Amniotic epithelial cell (primary cell): ENCODE data around the gene PCSK1.
"Not testable (repeated sequence)": the region's sequence is repeated elsewhere in the genome, so short reads cannot be mapped to it uniquely, and the experiment has no call there.

Source experiments
- DNase-seq: peaks from one replicate; pipeline ENCODE4 v3.0.0-alpha.2; 2010; ENCODE audit warnings: low read depth

The PCSK1 gene

GRCh38 chr5:96426831-96427230, 6.2 kb downstream of the PCSK1 start:
- DNase-seq: no peak

GRCh38 chr5:96425443-96425842, 7.6 kb downstream of the PCSK1 start:
- no peak for DNase-seq

DNA sequence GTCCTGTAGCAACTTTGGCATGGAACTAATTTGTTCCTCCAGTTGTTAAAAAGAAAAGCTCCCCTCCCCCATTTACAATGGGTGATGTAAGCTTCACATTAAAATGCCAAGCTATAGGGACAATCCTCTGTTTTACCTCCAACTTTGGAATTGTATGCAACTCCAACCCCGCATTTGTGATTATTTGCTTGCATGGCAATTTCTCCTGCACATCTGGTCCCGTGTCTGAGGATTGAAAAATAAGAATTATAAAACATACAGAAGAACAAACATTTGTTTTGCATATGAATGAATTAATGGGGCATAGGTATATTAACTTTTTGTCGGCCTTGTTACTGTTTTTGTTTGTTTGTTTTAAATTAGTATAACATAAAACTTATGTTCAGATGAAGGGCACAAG, 17.2 kb downstream of the PCSK1 start:
- DNase-seq: no peak

DNA sequence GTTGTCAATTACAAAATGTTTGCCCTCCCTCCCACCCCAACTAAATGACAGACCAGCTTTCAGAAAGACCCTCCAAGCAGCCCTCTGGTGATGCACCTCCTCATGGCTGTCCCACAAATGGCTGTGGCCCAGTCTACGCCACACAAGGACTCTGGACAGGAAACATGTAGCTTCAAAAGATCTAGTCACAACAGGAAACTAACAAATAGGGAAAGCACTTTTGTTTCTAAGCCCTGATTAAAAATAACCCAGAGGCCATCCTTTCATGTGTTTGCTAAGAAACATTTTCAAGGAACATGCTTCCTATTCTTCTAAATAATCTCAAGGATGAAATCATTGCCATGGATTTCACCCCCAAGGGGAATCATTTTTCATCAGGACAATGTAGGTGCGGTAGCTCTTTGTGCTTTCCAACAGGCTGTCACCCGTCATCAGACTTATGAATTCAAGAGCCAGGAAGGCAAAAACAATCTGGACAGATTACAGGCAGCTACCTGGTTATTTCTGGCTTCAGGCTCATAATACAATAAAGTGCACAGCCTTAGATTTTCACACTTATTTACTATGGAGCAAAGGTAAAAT, 20.1 kb downstream of the PCSK1 start:
- DNase-seq: no peak

- DNase-seq: no peak
Measured at GRCh38 chr5:96410013-96410412, 23.0 kb downstream of the PCSK1 start.

DNA sequence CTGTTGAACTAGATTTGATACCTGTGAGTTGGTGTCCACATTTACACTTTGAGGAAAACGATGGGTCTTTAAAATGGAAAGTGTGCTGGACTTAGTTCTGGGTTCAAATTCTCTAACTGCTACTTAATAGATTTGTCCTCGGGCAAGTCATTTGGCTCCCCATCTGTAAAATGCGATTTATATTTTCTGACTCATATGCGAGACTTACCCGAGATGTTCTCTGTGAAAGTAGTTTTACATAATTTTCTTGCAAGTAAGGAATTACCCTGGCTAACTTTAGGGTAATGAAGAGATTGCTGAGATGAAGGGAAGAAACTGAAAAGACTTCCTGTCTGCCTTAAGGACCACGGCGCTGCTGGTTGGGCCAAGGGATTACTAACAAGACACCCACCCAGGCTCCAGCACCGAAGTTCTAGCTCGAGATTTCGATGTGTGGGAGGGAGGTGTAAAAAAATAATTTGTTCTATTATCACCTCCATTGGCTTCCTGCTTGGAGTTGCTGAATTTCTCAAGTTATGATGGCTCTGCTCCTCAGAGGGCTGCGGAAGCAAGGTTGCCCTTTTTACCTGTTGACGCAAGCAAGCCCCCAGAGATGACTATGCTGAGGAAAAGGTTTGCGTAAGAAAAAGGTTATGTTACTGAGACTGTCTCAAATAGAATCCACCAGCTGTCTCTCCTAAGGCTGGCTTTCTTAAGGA, 24.1 kb downstream of the PCSK1 start:
- DNase-seq: no peak

GRCh38 chr5:96408210-96408777, 24.8 kb downstream of the PCSK1 start:
- peak; percentile 81 for DNase-seq

DNA sequence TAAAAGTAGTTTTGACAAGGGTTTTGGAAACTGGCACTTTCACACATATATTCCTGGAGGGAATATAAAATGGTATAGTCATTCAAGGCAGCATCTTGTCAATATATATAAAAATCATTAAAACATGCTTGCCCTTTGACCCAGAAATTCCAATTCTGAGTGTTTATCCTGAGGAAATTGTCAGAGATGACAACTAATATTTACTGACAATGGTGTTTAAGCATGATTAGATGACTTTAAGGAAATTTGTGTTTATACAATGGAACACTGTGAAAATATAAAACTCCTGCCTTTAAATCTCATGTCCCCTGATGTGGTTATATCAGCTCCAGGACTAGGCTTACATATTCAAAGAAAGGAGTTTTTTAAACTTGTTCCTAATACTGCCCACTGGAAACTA, 25.6 kb downstream of the PCSK1 start:
- DNase-seq: no peak

GRCh38 chr5:96404191-96404867, 28.7 kb downstream of the PCSK1 start:
- no peak for DNase-seq

DNA sequence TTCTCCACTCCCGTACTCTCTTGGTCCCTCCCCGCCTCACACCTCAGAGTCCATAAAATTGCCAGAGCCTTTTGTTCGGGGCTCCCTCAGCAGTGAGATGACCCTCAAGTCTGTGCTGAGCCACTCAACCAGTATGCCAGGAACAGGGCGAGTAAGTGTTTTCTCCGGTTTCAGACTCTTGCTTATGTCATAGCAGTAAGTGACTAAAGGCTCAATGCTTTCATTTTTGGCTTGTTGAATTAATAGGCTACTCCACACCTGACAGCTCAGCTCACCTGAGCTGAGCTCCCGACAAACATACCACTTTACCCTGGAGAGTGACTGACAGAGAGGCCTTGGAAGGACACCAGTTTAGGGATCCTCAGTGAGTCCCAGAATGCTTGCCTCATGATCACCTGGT, 30.5 kb downstream of the PCSK1 start:
- DNase-seq: no peak

- no peak for DNase-seq
Measured at GRCh38 chr5:96396878-96397277, 36.2 kb downstream of the PCSK1 start.

- not testable (repeated sequence) for DNase-seq
Measured at GRCh38 chr5:96395295-96395694, 37.8 kb downstream of the PCSK1 start.

- DNase-seq: no peak
Measured at GRCh38 chr5:96391921-96392320, 41.1 kb downstream of the PCSK1 start.

- peak; percentile 18 for DNase-seq
Measured at GRCh38 chr5:96388176-96388575, 44.9 kb downstream of the PCSK1 start.

DNA sequence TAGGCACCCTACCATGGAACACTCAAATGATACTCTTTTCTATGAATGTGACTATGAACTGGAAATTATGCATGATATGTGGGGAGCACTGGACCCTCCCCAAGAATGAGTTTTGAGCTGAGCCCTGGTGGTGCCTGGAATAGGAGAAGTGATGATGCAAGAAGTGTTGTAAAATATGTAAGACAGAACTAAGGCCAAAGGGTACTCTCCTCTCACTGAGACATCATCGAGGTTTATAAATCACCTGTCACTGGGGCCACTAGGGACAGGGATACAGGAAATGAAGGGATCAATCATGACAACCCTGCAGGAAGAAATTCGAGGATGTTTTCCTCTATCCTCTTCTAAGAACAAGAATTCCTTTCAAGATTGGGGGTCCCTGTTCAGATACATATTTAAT, 45.4 kb downstream of the PCSK1 start:
- DNase-seq: no peak

DNA sequence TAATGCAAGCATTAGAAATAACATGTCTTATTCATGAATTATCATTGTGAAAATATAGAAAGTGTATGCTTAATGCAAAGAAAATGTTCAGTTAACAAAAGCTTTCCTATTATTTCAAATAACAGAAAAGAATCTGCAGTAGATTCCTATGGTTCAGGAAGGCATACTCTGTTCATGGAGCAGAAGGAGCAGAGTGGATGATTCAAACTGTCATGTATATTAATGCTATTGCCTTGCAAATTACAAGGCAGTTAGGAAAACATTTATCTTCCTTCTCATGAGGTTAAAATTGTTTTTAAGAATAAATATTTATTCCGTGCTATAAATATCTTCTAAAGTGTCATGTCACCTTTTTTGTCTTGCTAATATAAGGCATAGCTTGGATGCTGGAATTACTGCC, 47.5 kb downstream of the PCSK1 start:
- no peak for DNase-seq

GRCh38 chr5:96384353-96384752, 48.7 kb downstream of the PCSK1 start:
- peak; percentile 81 for DNase-seq

DNA sequence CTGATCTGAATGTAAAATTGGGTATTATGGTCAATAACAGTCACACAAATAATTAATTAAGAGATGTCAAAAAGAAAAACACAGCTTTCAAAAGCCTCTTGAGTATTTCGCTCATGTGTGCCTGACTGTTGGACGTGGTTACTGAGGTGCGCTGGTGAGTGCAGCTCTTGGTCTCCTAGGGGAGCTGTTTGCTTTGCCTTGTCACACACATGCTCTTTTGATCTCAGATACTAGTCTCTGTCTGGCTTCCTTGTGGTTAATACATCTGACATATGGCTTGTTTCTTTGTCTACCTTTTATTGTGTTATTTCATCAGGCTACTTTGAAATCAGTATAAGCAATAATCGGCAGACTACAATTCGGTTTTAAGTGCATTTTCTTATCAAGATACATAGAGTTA, 51.5 kb downstream of the PCSK1 start:
- no peak for DNase-seq

DNA sequence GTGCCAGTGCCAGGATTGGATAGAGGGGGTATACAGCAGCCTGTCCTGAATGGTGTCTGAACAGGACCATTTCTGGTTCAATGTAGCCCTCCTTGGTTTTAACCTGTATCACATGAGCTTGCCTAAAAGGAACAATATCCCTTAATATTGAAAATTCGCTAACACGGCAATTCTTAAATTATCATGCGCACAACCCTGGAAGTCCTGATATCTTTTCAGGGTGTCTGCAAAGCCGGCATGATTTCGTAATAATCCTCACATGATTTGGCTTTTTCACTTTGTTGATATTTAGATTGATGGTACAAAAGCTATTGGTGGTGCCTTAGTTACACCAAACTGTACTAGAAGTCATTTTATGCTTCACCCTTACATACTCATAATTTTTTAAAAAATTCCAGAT, 53.2 kb downstream of the PCSK1 start:
- DNase-seq: no peak

DNA sequence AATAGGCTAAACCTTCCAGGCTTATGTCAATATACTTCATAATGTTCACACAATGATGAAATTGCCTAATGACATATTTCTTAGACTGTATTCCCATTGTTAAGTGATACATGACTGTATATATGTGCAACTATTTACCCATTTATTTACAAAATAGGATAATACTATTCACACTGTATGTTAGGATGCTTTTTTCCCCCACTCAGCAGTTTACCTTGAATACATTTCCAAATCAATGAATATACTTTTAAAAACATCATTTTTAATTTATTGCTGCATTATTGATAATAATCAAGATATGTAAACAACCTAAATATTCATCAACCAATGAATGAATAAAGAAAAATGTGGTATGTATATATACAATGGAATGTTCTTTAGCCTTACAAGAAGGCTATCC, 55.5 kb downstream of the PCSK1 start:
- no peak for DNase-seq

GRCh38 chr5:96377167-96377566, 55.9 kb downstream of the PCSK1 start:
- DNase-seq: no peak

DNA sequence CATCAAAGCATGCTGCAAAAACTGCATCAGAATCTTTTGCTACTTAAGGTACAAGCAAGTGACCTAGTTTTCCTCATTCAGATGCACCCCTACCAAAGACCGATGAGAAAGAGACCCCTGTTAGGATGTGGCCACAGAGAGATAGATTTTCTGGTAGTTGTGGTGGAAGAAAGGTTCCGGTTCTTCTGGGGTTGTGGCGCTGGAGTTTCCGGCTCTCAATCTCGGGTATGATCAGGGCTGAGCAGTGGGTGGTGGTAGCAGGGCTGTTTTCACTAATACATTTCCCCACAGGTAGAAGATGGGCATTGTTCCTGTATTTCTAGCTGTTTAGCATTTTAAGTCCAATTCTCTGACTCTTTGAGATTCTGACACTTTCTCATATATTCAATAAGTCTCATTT, 58.4 kb downstream of the PCSK1 start:
- DNase-seq: no peak

- no peak for DNase-seq
Measured at GRCh38 chr5:96373381-96373733, 59.7 kb downstream of the PCSK1 start.
